ENCODE measurements around the gene BTF3. TPM values are rescaled to one million over a fixed set of nuclear protein-coding genes. Genes with fewer than 3 reads are reported as not detected.

BTF3 gene
- total RNA-seq, 5 donors from 2014 or later (not counting 1 experiment from before 2014, with no cell fraction given), result 585 to 688 (median 639) TPM

DNA sequence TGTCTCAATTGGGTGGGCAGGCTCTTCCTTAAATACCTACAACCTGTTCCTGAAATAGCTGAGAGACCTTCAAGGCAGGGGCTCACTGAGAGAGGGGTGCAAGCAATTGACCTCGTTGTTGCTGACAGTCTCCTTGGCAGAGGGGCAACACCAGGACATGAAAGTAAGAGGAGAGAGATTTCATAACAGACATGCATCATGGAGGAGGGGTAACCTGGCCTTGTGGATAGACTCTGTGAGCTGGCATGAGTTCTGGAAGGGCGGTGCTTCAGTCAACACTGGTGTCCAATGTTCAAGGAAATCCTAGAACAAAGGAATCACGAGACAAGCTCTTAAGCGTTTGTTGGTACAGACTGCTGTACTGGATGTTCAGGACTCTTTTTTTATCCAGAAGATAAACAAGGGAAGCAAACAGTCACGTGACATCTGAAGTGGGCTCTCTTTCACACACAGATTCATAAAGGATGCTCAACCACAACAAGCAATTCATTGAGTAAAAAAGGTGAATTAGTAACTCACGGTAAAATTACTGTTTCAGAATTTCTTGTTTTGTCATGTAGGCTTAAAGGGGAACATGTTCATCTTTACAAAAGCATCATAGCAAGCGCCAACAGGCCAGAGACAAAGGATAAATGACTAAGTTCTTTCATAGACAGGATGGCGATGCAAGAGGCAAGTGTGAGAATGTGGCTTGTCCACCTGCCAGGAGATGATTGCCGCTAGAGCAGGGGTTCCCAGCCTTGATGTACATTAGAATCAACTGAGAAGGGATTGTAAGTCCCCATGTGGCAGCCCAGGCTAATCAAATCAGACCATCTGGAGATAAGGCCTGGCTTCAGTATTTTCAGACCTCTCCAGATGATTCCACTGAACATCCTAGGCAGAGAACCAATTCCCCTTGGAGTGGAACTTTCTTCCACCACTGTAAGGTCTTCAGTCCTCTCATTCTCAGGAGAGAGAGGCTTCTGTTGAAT lies 46.5 kb downstream of the BTF3 start:
- no peaks in the 10 kb centered on the region for H3K9me3 Mint-ChIP-seq
- ATAC-seq (replicated peaks in 1 of 4) (no peak), DNase-seq (no peak)
- POLR2A ChIA-PET, result no interaction called here
- no peak overlapping the region for H3K4me3 Mint-ChIP-seq
- H3K27me3 Mint-ChIP-seq, result peaks cover 25 to 29% of the 10 kb centered on the region in 2 donors
- H3K27me3 ChIP-seq (replicated peaks in 1 of 2; ENCODE audit: control insufficient read depth in 2 of 2, extremely low read depth in 1 of 2, insufficient read depth in 2 of 2, low read length in 1 of 2), result peaks cover 0 to 14% of the 10 kb centered on the region in 2 experiments
- no peaks in the 10 kb centered on the region for H3K36me3 Mint-ChIP-seq
- no peaks in the 10 kb centered on the region for H3K9me3 ChIP-seq
- 79% methylated on average over 6 of the region's 9 CpGs for WGBS (ENCODE audit: insufficient coverage)
- no peak overlapping the region for H3K27ac Mint-ChIP-seq
- CTCF ChIA-PET, result interaction anchor here in 1 of 2 donors (1.0 kb wide), 1 partner anchor 27 kb away, joined by 3 read pairs; no protein-coding TSS in a partner anchor
- no peak overlapping the region for H3K4me3 ChIP-seq (ENCODE audit: control insufficient read depth in 1 of 2, extremely low read depth in 1 of 2, low read length in 1 of 2)
- no peak overlapping the region for H3K27ac ChIP-seq (ENCODE audit: low read length)
- H3K4me1 ChIP-seq (ENCODE audit: control insufficient read depth in 1 of 2, extremely low read depth in 1 of 2, insufficient read depth in 2 of 2, low read length in 2 of 2), result no peaks in the 10 kb centered on the region
- no peaks in the 10 kb centered on the region for H3K36me3 ChIP-seq (ENCODE audit: control insufficient read depth in 2 of 2, extremely low read depth in 1 of 2, insufficient read depth in 1 of 2, low read length in 1 of 2)
- H3K4me1 Mint-ChIP-seq, result no peaks in the 10 kb centered on the region

DNA sequence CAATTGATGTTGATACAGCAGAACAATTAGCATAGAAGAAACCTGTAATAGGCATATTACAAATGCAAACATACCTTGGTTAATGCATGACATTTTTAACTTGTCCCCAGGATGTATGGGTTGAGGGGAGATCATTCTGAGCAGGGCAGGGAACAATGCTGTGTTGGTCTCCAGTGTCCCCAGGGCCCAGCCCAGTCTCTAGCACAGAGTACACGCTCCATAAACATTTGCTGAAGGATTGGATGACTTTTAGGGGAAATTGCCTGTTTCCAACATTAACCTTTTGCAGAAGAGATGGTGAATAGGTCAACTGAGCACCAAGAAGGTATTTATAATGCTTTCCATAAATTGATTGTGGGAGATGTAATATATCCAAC lies 47.1 kb downstream of the BTF3 start:
- ChIA-PET CTCF (no interaction called here), POLR2A (no interaction called here)
- Mint-ChIP-seq H3K4me3 (no peak overlapping the region), H3K27ac (no peak overlapping the region), H3K36me3 (no peaks in the 10 kb centered on the region), H3K9me3 (no peaks in the 10 kb centered on the region), H3K27me3 (peaks cover 19 to 23% of the 10 kb centered on the region in 2 donors), H3K4me1 (no peaks in the 10 kb centered on the region)
- Histone ChIP-seq H3K36me3 (ENCODE audit: control insufficient read depth in 2 of 2, extremely low read depth in 1 of 2, insufficient read depth in 1 of 2, low read length in 1 of 2) (no peaks in the 10 kb centered on the region), H3K4me3 (ENCODE audit: control insufficient read depth in 1 of 2, extremely low read depth in 1 of 2, low read length in 1 of 2) (no peak overlapping the region), H3K27ac (ENCODE audit: low read length) (no peak overlapping the region), H3K27me3 (replicated peaks in 1 of 2; ENCODE audit: control insufficient read depth in 2 of 2, extremely low read depth in 1 of 2, insufficient read depth in 2 of 2, low read length in 1 of 2) (peaks cover 0 to 12% of the 10 kb centered on the region in 2 experiments), H3K9me3 (no peaks in the 10 kb centered on the region), H3K4me1 (ENCODE audit: control insufficient read depth in 1 of 2, extremely low read depth in 1 of 2, insufficient read depth in 2 of 2, low read length in 2 of 2) (no peaks in the 10 kb centered on the region)
- ATAC-seq (replicated peaks in 1 of 4), result no peak
- WGBS (ENCODE audit: insufficient coverage), result 83% methylated on average over 1 of the region's 1 CpG
- no peak for DNase-seq

DNA sequence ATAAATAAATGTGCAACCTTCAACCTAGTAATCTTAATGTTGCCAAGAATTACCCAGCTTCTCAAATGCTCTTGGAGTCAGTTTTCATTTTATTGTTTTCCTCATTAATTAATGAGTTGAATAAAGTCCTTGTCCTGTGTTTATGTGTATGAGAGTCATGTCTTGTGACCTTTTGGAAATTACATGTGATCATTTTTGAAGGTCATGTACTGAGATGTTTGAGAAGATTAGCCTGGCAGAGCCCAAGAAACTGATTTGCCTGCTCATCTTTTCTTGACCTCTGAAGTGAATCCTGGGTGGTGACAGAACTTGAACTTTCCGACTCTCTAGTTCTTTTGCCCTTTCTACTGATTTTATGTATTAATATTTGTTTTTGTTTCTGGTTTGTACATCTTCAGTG lies 51.8 kb downstream of the BTF3 start:
- H3K27ac ChIP-seq (ENCODE audit: low read length), result no peak overlapping the region
- no peaks in the 10 kb centered on the region for H3K4me1 Mint-ChIP-seq
- peaks cover 14% of the 10 kb centered on the region for H3K36me3 Mint-ChIP-seq
- peaks cover 3 to 5% of the 10 kb centered on the region in 2 donors for H3K27me3 Mint-ChIP-seq
- ATAC-seq (replicated peaks in 1 of 4) (no peak), DNase-seq (no peak)
- WGBS (ENCODE audit: insufficient coverage), result no CpG with 5 or more reads among the region's 1 CpG
- no peak overlapping the region for H3K4me3 Mint-ChIP-seq
- no peaks in the 10 kb centered on the region for H3K4me1 ChIP-seq (ENCODE audit: control insufficient read depth in 1 of 2, extremely low read depth in 1 of 2, insufficient read depth in 2 of 2, low read length in 2 of 2)
- H3K9me3 Mint-ChIP-seq, result no peaks in the 10 kb centered on the region
- CTCF ChIA-PET, result no interaction called here
- H3K9me3 ChIP-seq, result no peaks in the 10 kb centered on the region
- POLR2A ChIA-PET, result no interaction called here
- H3K27ac Mint-ChIP-seq, result no peak overlapping the region
- no peak overlapping the region for H3K4me3 ChIP-seq (ENCODE audit: control insufficient read depth in 1 of 2, extremely low read depth in 1 of 2, low read length in 1 of 2)
- H3K27me3 ChIP-seq (replicated peaks in 1 of 2; ENCODE audit: control insufficient read depth in 2 of 2, extremely low read depth in 1 of 2, insufficient read depth in 2 of 2, low read length in 1 of 2), result no peaks in the 10 kb centered on the region
- peaks cover 5 to 18% of the 10 kb centered on the region in 2 donors for H3K36me3 ChIP-seq (ENCODE audit: control insufficient read depth in 2 of 2, extremely low read depth in 1 of 2, insufficient read depth in 1 of 2, low read length in 1 of 2)

DNA sequence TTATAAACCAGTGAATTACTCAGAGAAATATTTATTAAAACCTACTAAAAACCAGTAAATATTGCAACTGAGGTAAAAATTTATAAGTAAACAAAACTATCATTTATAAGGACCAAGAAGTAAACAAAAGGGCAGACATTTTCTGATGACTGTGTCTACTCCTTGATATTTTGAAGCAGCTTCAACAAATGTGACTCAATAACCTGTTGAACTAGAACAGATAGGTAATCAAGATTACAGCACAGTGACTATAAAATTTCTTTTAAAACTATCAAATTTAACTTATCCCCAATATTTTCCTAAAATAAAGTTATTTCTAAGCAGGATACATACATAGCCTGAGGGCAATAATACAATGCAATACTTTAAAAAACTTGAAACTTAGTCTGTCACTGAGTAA lies 54.4 kb downstream of the BTF3 start:
- POLR2A ChIA-PET, result no interaction called here
- no peak for DNase-seq
- H3K27me3 ChIP-seq (replicated peaks in 1 of 2; ENCODE audit: control insufficient read depth in 2 of 2, extremely low read depth in 1 of 2, insufficient read depth in 2 of 2, low read length in 1 of 2), result no peaks in the 10 kb centered on the region

More for the DNA sequence above, 54.4 kb downstream of the BTF3 start:
- Mint-ChIP-seq H3K4me1 (no peaks in the 10 kb centered on the region), H3K36me3 (peaks cover 29% of the 10 kb centered on the region), H3K9me3 (no peaks in the 10 kb centered on the region), H3K4me3 (no peak overlapping the region), H3K27ac (no peak overlapping the region), H3K27me3 (no peaks in the 10 kb centered on the region)
- no peak for ATAC-seq (replicated peaks in 1 of 4)
- Histone ChIP-seq H3K36me3 (ENCODE audit: control insufficient read depth in 2 of 2, extremely low read depth in 1 of 2, insufficient read depth in 1 of 2, low read length in 1 of 2) (peaks cover 5 to 42% of the 10 kb centered on the region in 2 donors), H3K27ac (ENCODE audit: low read length) (no peak overlapping the region), H3K4me1 (ENCODE audit: control insufficient read depth in 1 of 2, extremely low read depth in 1 of 2, insufficient read depth in 2 of 2, low read length in 2 of 2) (no peaks in the 10 kb centered on the region), H3K4me3 (ENCODE audit: control insufficient read depth in 1 of 2, extremely low read depth in 1 of 2, low read length in 1 of 2) (no peak overlapping the region), H3K9me3 (no peaks in the 10 kb centered on the region)
- CTCF ChIA-PET, result no interaction called here

Other genes starting within 250 kb of the BTF3 start
- under 1 TPM in 3 of 5 donors, not detected in 2; 0.20 to 0.68 (median 0.39) TPM for gene FOXD1, start 49.7 kb upstream of the BTF3 start, total RNA-seq
- gene ANKRA2, start 67.2 kb downstream of the BTF3 start, total RNA-seq, result 10 to 100 TPM; 37.8 to 42.8 (median 39.7) TPM
- 10 to 100 TPM; 21.6 to 40.6 (median 24.5) TPM for gene UTP15, start 67.3 kb downstream of the BTF3 start, total RNA-seq
- under 1 TPM; 0.05 to 0.73 (median 0.36) TPM for gene ARHGEF28, start 127.8 kb downstream of the BTF3 start, total RNA-seq